PC-9 (cell line): ENCODE data around the gene RAMP2.

Experiments
- CTCF ChIP-seq: fragments of 200-600 bp; sonication (generic); conservative IDR thresholded peaks from 2 replicates; pipeline ENCODE4 v1.6.1; 2017; ENCODE audit warnings: mixed run types, antibody characterized with exemption, mild to moderate bottlenecking, moderate library complexity
- EZH2 ChIP-seq: fragments of 200-600 bp; sonication (generic); IDR thresholded peaks from 2 replicates; pipeline ENCODE4 v1.8.0; 2017; ENCODE audit warnings: antibody characterized with exemption, low read depth

- TF ChIP-seq EZH2 (no peak), CTCF (no peak)
Observed at GRCh38 chr17:42779304-42779935, 18.4 kb downstream of the RAMP2 start.
